ENCODE results near the gene FRAT1. TPM values are rescaled to one million over a fixed set of nuclear protein-coding genes. Genes with fewer than 3 reads are reported as not detected.

Gene FRAT1
- total RNA-seq, 1 experiment from 2014 or later: 1.1 TPM

- no peak for DNase-seq (ENCODE audit: extremely low read depth, low read depth)
Measured at GRCh38 chr10:97307441-97307840, 11.6 kb upstream of the FRAT1 start.

DNA sequence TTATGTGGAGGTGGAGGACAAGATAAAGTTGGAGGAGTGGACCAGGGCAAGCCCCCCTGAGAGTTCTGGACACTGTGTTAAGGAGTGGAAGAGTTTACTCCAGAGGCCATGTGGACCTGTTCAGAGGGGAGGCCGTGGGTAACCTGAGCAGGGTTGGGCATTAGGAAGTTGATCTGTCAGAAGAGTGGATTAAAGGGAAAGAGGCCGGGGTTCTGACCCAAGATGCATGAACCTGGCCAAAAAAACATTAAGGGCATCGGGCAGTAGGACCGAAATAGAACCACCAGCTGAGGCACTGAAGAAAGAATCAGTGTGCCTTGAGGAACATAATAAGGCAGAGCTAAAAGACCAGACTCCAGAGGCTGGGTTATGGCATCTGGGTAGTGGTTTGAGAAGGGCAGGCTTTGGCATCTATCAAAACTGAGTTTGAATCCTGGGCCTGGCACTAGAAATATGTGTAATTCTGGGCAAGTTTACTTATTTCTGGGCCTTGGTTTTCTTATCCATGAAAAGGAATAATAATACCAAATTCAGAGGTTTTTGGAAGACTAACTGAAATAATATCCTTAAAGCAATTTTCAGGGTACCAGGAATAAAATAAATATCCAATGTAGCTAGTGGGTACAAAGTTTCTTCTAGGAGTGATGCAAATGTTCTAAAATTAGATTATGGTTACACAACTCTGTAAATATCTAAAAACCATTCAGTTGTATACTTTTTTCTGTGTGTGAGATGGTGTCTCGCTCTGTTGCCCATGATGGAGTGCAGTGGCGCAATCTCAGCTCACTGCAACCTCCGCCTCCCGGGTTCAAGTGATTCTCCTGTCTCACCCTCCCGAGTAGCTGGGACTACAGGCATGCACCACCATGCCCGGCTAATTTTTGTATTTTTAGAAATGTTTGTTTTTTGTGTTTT, 10.9 kb upstream of the FRAT1 start:
- no peak for DNase-seq (ENCODE audit: extremely low read depth, low read depth)

DNA sequence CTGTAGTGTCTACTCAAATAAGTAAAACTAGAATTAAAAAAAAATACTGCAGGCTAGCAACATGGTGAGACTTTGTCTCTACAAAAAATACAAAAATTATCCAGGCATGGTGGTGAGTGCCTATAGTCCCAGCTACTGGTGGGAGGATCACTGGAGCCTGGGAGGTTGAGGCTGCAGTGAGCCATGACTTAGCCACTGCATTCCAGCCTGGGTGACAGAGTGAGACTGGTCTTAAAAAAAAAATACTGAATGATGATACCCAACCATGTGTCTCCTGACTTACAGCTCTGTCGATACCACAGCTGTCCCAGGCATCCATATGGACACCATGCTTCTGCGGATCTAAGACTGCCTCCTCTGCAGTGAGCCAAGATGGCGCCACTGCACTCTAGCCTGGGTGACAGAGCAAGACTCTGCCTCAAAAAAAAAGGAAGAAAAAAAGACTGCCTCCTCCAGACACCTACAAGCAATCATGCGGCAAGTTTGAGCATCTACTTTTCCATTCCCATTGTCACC, 7.9 kb upstream of the FRAT1 start:
- no peak for DNase-seq (ENCODE audit: extremely low read depth, low read depth)

DNA sequence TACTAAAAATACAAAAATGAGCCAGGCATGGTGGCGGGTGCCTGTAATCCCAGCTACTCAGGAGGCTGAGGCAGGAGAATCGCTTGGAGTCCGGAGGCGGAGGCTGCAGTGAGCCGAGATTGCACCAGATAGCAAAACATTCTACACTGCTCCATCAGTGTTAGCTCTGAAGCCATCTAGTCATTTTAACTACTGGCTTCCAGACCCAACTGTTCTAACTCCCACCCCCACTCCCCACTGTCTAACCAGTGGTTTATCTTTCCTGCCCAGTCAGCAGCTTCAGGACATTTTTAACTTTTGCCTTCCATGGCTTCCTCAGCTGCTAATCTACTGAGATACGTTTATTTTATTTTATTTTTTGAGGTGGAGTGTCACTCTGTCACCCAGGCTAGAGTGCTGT, 6.2 kb upstream of the FRAT1 start:
- DNase-seq (ENCODE audit: extremely low read depth, low read depth): no peak

GRCh38 chr10:97314671-97315070, 4.4 kb upstream of the FRAT1 start:
- no peak for DNase-seq (ENCODE audit: extremely low read depth, low read depth)

GRCh38 chr10:97319671-97320479, 804 bp downstream of the FRAT1 start:
- DNase-seq (ENCODE audit: extremely low read depth, low read depth): no peak

DNA sequence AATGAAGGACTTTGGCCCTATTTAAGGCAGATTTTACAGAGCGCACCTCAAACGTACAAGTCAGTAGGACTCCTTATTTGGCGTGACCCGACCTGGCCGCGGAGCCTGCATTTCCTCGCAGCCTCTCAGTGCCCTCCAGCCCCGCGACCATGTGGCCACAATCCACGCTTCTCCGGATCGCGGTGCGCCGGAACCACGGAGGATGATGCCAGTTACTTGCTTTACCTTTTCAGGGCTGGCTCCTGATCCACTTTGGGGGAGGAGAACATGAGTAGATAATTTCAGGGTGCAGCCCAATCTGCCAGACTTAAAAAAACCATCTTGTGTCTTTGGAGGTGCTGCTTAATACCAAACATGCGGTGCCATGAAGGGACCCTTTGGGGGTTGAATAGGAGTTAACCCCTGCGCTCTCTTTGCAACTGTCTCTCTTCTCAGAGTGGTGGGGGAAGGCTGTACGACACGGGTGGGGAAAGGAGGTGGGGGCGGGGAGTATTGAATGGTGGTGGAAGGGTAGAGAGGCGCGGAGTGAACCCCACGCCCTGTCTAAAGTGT, 1.5 kb downstream of the FRAT1 start:
- no peak for DNase-seq (ENCODE audit: extremely low read depth, low read depth)

DNA sequence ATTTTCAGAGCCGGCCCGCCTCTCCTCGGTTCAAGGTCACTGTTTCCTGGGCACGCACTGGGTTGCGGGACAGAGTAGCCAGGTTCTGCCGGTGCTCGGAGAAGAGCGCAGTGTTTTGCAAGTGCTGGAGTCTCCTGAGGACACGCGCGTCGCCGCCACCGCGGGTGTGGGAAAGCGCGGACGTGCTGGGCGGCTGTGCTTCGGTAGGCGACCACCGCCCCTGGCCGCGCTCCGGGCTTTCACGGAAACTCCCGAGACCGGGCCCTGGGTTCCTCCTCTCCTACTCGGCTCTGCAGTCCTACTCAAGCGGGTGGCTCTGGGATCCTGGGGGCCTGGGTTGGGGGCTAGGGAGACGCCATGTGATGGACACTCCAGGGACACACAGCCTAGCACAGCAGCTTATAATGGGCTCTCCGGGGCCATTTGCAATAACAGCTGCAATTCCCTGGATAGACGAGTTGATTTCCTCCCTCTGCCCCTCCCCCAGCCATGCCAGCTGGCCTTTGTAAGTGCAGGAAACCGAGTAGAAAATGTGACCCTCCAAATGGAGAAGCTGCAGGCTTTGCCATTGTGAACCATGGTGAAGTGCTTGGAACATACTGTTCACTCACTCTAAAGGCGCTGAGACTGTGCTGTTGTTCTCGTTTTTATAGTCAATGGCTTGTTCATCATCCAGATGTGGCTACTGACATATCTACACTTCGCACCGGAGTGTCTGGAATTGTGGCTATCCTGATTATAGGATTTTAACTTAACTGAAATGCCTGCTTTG, 2.1 kb downstream of the FRAT1 start:
- DNase-seq (ENCODE audit: extremely low read depth, low read depth): no peak

- no peak for DNase-seq (ENCODE audit: extremely low read depth, low read depth)
Measured at GRCh38 chr10:97321804-97322190, 2.7 kb downstream of the FRAT1 start.

DNA sequence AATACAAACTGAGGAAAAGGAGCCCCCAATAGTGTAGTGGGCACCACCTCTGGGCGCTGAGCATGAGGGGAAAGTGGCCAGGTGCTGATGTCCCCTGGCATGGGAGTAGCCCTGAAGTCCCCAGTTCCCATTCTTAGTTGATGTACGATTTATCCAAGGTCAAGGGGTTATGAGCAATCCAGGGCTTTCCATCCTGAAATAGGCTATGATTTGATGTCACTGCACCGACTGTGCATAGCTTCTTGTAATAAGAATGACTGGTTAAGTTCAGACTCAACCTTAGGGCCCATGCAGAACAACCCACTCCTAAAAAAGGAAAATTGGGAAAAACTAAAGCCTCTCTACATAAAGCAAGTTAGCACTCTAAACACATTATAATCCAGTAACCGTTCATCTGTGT, 4.4 kb downstream of the FRAT1 start:
- no peak for DNase-seq (ENCODE audit: extremely low read depth, low read depth)

DNA sequence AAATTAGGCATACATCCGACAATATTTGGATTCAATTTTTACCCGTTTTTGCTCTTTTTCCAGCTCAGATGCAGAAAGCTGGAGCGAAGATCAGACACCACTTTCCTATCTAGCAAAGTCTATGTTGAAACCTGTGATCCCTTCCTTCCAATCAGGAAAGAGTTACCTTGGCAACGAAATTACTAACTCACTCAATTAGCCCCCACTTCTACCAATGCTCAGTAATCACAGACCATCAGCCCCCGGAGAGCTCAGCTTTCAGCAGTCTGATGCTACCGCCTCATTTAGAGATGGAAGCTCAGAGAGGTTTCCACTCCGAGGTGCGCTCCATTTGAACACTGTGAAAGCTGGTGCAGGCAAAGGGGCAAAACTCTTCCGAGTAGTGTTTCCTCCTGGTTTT, 6.7 kb downstream of the FRAT1 start:
- no peak for DNase-seq (ENCODE audit: extremely low read depth, low read depth)

GRCh38 chr10:97327348-97328294, 8.6 kb downstream of the FRAT1 start:
- DNase-seq (ENCODE audit: extremely low read depth, low read depth): peak; percentile 46

DNA sequence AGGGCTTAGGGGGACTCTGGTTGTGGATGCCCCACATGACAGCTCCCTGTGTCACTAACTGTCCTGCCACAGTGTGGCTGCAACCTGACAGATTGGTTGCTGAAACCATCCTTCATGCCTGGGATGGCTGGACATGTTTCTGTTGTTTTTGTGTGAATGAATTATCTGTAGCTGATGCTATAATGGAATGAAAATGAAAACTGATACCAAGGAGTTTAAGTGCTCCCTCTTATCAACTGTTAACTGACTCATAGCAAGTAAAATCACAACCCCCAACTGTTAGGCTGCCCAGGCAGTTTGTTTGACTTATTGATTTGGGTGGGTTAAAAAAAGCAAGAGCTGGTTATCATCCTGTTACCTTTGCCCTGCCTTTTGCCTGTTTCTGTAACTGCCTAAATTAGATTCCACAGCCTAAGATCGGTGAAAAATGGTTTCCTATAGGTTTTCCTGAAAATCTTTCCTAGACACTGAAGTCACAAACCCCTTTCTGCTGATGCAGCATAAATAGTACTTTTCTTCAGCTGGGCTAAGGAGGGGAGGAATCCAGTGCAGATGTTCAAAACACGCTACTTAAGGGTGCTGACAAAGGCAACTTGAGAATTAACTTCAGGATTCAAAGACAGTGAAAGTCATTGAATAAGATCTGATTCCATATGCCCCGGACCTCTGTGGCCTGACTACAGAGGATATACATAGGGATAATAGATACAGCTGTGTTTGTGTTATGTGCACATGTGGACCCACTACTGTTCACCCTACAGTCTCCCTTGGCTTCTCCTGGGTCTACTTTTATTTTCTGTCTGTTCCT, 9.8 kb downstream of the FRAT1 start:
- DNase-seq (ENCODE audit: extremely low read depth, low read depth): no peak

DNA sequence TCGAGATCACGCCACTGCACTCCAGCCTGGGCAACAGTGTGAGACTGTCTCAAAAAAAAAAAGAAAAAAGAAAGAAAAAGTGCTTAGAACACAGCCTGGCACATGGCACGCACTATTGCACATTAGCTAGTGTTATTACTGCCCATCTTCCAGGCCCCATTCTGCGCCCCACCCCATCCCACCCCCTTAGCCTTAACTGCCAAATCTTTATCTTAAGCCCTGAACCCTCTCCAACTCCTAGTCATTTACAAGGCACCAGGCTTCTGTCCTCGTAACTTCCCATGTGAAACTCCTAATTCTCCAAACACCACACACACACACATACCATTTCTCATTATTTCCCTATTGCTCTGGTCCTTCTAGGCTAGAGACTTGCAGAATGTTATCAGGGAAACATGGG, 10.7 kb downstream of the FRAT1 start:
- DNase-seq (ENCODE audit: extremely low read depth, low read depth): no peak

DNA sequence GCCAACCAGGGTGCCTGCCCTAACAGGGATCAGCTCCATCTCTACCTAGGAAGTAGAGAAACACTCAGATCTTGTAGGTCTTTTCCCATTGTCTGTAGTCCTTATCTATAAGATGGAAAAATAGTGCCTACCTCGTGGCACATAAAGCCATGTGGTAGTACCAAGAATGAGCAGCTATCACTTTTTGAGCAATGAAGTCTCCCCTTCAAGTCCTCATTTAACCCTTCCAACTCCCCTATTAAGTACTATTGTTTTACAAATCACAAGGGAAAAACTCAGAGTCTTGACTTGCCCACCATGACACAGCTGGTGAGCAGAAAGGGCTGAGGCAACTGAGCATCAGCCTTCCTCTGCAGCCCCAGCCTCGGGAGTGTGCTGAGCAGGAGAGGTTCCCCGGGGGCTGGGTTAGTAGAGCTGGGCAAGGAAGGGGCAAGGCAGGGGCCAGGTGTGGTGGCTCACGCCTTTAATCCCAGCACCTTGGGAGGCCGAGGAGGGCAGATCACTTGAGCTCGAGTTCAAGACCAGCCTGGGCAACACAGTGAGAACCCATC, 12.2 kb downstream of the FRAT1 start:
- DNase-seq (ENCODE audit: extremely low read depth, low read depth): no peak

DNA sequence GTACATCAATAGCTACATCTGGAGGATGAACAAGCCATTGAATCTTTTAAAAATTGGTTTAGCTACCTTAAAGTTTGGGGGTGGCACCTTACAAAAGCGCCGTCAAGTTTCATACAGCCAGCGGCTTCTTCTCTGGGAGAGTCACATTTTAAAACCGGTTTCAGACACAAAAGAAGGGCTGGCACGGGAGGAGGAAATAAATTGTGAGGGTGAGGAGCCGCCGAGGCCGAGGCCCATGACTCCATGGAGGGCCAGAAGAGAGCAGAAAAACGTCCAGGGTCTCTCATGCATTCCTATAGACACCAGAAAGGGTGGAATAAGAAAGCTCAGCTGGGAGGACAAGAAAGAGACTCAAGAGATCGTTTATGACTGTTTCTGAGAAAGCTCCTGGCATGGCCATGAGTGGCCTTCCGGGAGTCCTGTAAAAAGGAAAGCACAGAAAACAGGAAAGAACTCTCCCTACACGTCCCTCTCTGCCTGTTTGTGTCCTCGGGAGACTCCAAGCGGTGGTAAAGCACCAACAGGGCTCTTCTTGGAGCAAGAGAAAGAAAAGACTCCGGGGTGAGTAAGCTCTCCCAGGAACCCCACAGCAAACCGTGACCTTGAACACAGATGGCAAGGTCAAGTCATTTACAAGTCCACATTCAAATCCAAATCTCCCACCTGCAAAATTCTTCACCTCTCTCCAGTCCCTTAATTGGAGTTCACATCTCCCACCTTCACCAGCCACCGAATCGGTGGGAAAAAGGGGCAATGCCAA, 13.7 kb downstream of the FRAT1 start:
- peak; percentile 70 for DNase-seq (ENCODE audit: extremely low read depth, low read depth)

- no peak for DNase-seq (ENCODE audit: extremely low read depth, low read depth)
Measured at GRCh38 chr10:97333351-97333600, 14.2 kb downstream of the FRAT1 start.
